NCI-H2029 (cell line): ENCODE data around the gene PPFIA4.

ENCODE experiments used
- DNase-seq: peaks from one replicate; lab custom pipeline; 2025; lab: John Stamatoyannopoulos, UW

PPFIA4 gene

DNA sequence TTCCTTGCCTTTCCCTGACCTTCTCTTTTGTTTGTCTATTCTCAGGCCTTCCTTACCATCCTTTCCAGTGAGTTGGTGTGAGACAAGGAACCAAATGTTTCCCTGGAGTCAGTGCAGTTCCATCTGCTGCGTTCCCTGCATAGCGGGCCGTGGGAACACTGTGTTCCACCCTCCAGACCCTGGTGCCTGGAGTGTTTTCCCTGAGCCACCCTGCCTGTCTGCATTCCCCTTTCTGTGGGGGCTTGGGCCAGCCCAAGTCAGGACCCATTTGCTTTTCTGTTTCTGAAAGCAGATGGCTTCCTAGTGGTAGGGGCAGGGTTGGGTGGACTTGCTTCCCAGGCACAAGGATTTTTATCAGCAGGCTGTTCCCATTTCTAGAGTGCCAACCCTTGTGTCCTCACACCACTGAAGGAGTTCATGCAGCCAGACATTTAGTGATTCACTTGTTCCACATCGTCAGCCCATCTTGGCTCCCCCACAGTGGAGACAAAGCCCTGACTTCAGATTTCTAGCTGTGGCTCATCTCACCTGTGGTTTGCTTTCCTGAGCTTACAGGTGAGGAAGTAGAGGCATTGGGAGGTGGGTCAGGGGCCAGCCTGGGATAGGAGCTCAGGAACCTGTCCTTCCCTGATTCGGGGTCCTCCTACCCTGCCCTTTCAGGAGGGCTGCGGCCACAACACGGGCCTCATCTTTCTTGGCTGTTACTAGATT, 73.7 kb downstream of the PPFIA4 start:
- DNase-seq: no peak

DNA sequence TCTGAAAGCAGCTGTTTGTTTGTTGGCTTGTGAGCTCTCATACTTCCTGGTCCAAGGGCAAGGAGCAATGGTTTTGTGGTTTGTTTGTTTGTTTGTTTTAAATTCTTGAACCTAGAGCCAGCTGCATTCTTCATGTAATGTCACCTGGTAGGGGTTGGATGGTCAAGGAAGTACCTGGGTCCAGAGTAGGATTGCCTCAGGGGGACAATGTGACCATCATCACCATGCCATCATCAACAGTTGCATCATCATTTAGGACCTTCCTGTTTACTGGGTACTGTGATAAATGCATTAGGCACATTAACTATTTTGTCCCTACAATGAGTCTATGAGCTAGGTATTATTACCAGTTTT, 74.2 kb downstream of the PPFIA4 start:
- DNase-seq: no peak

DNA sequence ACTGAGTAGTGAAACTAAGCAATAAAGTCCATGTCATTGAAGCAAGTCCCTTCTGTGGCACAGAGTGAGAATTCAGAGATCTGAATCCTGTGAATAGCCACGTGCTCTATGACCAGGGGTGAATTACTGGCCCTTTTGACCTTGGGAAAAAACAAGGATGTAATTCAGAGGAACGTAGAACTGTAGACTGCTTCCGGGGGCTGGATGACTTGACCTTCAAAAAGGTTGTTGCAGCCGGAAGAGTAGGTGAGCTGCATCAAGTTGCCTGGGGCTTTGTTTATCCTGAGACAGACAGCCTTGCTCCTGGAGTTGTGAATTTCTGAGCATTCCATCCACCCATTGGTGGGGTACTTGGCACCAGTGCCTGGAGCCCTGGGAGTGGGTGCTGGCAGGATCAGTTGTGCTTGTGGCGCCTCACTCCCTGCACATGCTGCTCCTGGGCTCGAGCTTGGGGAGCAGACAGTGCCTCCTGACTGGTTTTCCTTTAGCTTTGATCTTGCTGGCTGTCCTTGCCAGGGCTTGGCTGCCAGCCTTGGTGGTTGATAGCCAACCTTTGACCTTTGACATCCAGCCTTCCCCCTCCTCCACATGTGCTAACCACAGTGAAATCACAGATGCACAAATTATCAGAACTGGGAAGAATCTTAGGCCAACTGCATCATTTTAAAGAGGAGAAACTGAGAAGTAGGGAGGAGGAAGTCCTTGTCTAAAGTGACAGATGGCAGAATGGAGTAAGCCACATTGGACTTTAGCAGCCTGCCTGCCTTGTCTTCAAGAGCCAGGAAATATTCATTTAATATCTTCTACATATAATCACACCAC, 75.7 kb downstream of the PPFIA4 start:
- DNase-seq: no peak

DNA sequence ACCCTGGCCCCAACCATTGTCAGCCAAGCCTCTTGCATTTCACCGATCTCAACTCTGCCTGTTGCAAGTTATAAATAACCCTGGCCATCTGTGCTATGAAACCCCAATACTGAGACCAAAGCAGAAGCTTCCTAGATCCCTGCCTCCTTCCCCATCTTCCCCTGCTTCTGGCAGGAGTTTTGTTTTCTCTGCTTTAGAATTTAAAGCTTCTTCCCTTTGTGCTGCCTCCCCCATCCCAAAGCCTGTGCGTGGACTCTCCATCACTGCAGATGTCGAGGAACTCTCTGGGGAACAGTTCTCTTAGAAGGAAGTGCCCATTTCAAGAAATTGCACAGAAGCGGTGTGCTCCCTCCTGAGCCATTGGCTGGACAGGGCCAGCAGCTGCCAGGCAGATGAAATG, 76.9 kb downstream of the PPFIA4 start:
- DNase-seq: no peak

GRCh38 chr1:203103829-203104495, 77.7 kb downstream of the PPFIA4 start:
- no peak for DNase-seq

DNA sequence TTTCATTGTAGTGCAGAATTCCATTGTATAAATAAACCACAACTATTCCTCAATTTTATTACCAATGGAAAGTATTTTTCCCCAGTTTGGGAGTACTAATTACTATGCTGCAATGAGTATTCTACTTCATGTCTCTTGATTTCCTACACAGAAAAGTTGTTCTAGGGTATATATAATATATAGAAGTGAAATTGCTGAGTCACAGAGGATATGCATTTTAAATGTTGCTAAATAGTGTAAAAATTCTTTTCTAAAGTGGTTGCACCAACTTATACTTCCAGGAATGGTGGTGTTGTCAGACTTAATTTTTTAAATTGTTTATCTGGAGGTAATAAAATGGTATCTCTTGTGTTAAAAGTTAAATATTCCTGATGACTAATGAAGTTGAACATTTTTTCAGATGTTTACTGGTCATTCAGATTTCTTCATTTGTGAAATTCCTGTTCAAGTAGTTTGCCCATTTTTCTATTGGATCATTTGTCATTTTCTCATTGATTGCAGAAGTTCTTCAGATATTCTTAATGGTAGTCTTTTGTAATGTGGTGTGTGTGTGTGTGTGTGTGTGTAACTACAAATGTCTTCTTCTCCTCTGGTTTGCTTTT, 78.6 kb downstream of the PPFIA4 start:
- no peak for DNase-seq

GRCh38 chr1:203112475-203112874, 86.2 kb downstream of the PPFIA4 start:
- no peak for DNase-seq

- DNase-seq: no peak
Observed at GRCh38 chr1:203113308-203113707, 87.0 kb downstream of the PPFIA4 start.

GRCh38 chr1:203114202-203114601, 87.9 kb downstream of the PPFIA4 start:
- no peak for DNase-seq

GRCh38 chr1:203116091-203116820, 90.0 kb downstream of the PPFIA4 start:
- no peak for DNase-seq

- DNase-seq: no peak
Observed at GRCh38 chr1:203117611-203118575, 91.6 kb downstream of the PPFIA4 start.

GRCh38 chr1:203120325-203121153, 94.2 kb downstream of the PPFIA4 start:
- DNase-seq: no peak

GRCh38 chr1:203121186-203122015, 95.1 kb downstream of the PPFIA4 start:
- no peak for DNase-seq

GRCh38 chr1:203122159-203122558, 95.9 kb downstream of the PPFIA4 start:
- DNase-seq: no peak

GRCh38 chr1:203124011-203124410, 97.7 kb downstream of the PPFIA4 start:
- no peak for DNase-seq

- no peak for DNase-seq
Observed at GRCh38 chr1:203124546-203125317, 98.4 kb downstream of the PPFIA4 start.

DNA sequence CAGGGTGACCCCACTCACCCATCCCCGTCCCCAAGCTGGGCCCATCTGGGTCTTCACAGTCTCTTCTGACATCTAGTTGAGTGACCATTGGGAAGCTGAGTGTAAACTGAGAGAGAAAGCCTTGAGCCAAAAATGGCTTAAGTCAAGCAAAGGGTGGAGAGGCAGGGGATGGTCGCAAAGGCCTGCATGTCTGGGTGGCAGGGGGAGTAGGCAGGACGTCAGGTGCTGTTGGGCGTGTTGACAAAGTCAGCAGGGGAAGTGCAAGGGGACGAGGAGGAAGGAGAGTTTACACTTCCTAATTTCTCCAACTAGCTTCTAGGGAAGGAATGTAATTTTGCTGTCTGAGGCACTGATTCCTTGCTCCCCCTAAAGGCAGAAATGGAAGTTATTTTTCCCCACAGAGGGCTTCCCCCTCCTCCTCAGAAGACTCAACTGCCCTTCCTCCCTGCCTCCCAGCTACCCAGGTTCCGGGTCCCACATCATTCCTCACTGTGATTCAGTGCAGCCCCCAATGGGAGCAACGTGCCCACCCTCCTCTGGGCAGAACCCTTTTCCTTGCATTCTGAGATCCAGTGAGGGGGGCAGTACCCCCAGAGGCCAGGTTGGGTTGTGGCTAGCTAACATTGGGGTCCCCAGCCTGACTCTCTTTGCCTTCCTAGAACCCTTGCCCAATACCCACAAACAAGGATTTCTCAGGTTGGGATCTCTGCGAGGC, 100.0 kb downstream of the PPFIA4 start:
- DNase-seq: no peak
